ENCODE measurements around the gene DOCK2. TPM values are rescaled to one million over a fixed set of nuclear protein-coding genes. Genes with fewer than 3 reads are reported as not detected.

Gene DOCK2
- total RNA-seq = 13.6 TPM

DNA sequence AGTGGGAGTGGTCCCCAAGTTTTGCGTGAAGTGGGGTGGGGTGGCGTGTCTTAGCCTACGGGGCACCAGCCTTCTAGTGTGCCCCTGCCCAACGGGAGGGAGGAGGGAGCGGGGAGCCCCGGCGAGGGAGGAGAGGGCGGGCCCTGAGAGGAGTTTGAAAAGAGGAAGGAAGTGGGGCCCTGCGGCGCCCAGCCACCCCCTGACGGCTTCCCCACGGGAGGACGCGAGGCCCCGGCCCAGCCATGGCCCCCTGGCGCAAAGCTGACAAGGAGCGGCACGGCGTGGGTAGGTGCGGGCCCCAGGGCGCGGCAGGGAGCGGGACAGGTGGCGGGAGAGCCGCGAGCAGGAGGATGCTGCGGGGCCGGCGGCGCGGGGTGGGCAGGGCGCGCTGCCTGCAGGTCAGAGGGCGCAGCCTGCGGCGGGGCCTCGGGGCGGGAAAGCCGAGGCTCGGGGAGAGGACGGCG, at the start of gene DOCK2:
TSS of gene DOCK2 (plus strand) at position 191 of the 464 bp plus-strand sequence. CDS start at position 243, 52 bp downstream.
- H3K9me3 ChIP-seq (ENCODE audit: control insufficient read depth in 3 of 3, low read length in 3 of 3) = peaks cover 0 to 3% (median 0%) of the 10 kb centered on the region in 3 donors
- H3K27ac ChIP-seq (ENCODE audit: low read depth, low read length) = no peak within 1 kb of the TSS
- H3K36me3 ChIP-seq (ENCODE audit: control insufficient read depth in 3 of 3, insufficient read depth in 3 of 3, low read length in 3 of 3) = no peaks in the 10 kb centered on the region
- H3K4me3 ChIP-seq (ENCODE audit: low read length in 3 of 3) = peak within 1 kb of the TSS in 2 of 3 donors; percentile 52
- no peaks in the 10 kb centered on the region for H3K4me1 ChIP-seq (ENCODE audit: control insufficient read depth in 3 of 3, insufficient read depth in 3 of 3, low read length in 3 of 3)
- peaks cover 3 to 21% (median 14%) of the 10 kb centered on the region in 3 donors for H3K27me3 ChIP-seq (ENCODE audit: control insufficient read depth in 3 of 3, insufficient read depth in 3 of 3, low read length in 3 of 3)
- no peak within 1 kb of the TSS for H3K9ac ChIP-seq (ENCODE audit: low read depth in 1 of 3, low read length in 3 of 3)

DNA sequence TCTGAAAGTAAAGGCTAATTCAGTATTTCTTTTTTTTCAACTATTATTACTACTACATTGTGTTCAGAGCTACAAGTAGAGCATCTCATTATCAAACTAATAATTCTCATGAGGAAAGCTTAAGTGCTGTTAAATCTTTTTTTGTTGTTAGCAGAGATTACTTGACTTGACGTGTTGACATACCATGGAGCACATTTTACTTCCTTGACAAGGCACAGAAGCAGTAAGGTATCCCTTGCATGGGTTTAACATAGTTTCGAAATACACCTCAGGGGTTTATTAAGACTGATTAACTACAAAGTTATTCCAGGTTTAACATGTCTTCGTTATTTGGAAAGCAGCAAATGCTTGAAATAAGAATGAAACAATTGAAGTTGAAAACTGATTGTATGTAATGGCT, 46.5 kb upstream of the DOCK2 start:
- Histone ChIP-seq H3K27ac (ENCODE audit: low read depth, low read length) (no peak overlapping the region), H3K36me3 (ENCODE audit: control insufficient read depth in 3 of 3, insufficient read depth in 3 of 3, low read length in 3 of 3) (peaks cover 2 to 41% (median 25%) of the 10 kb centered on the region in 3 donors), H3K4me3 (ENCODE audit: low read length in 3 of 3) (no peak overlapping the region), H3K9me3 (ENCODE audit: control insufficient read depth in 3 of 3, low read length in 3 of 3) (no peaks in the 10 kb centered on the region), H3K27me3 (ENCODE audit: control insufficient read depth in 3 of 3, insufficient read depth in 3 of 3, low read length in 3 of 3) (no peaks in the 10 kb centered on the region), H3K4me1 (ENCODE audit: control insufficient read depth in 3 of 3, insufficient read depth in 3 of 3, low read length in 3 of 3) (no peaks in the 10 kb centered on the region), H3K9ac (ENCODE audit: low read depth in 1 of 3, low read length in 3 of 3) (no peak overlapping the region)

DNA sequence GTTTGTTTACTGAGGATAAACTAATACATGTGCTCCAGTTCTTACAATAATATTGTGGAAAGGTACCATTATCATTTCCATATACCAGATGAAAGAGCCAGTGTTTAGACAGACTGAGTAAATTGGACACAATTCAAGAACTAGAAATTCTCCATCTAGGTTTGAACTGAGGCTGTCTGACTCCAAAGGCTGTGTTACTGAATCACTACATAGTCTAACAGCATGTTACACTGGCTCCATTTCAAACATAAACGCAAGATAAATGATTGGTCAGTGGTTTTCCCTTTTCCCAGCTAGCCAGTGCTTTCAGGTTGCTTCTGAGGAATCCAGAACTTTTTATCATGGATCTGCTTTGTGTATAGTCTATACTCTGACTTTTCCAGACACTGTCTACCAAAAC, 45.4 kb upstream of the DOCK2 start:
- no peaks in the 10 kb centered on the region for H3K27me3 ChIP-seq (ENCODE audit: control insufficient read depth in 3 of 3, insufficient read depth in 3 of 3, low read length in 3 of 3)
- H3K27ac ChIP-seq (ENCODE audit: low read depth, low read length) = no peak overlapping the region
- H3K9me3 ChIP-seq (ENCODE audit: control insufficient read depth in 3 of 3, low read length in 3 of 3) = no peaks in the 10 kb centered on the region
- no peak overlapping the region for H3K9ac ChIP-seq (ENCODE audit: low read depth in 1 of 3, low read length in 3 of 3)
- H3K36me3 ChIP-seq (ENCODE audit: control insufficient read depth in 3 of 3, insufficient read depth in 3 of 3, low read length in 3 of 3) = peaks cover 2 to 45% (median 31%) of the 10 kb centered on the region in 3 donors
- H3K4me3 ChIP-seq (ENCODE audit: low read length in 3 of 3) = no peak overlapping the region
- H3K4me1 ChIP-seq (ENCODE audit: control insufficient read depth in 3 of 3, insufficient read depth in 3 of 3, low read length in 3 of 3) = no peaks in the 10 kb centered on the region

DNA sequence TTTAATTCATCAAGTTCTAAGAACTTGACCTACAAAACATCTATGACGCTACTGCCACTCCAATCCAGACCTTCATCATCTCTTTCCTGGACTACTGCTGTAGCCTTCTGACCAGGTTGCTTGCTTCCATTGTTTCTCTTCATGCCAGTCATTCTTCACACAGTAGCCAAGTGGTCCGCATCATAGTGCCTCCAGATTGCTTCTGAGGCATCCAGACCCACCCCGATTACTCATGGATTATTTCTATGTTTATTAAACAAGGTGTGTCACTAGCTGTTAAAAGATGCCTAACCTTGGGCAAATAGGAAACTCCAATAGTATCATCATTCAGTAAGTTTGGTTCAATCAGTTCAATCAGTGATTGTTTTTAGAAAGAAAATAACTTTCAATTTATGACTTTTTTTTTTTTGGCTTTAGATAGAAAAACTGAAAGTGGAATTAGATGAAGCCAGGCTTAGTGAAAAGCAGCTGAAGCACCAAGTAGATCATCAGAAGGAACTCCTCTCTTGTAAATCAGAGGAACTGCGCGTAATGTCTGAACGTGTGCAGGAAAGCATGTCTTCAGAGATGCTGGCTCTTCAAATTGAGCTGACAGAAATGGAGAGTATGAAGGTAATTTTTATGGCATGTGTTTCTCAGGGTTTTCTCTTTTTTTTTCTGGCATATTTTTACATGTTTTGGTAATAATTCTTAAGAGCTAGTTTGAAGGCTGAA, 44.0 kb upstream of the DOCK2 start:
- no peaks in the 10 kb centered on the region for H3K27me3 ChIP-seq (ENCODE audit: control insufficient read depth in 3 of 3, insufficient read depth in 3 of 3, low read length in 3 of 3)
- no peaks in the 10 kb centered on the region for H3K4me1 ChIP-seq (ENCODE audit: control insufficient read depth in 3 of 3, insufficient read depth in 3 of 3, low read length in 3 of 3)
- no peak overlapping the region for H3K9ac ChIP-seq (ENCODE audit: low read depth in 1 of 3, low read length in 3 of 3)
- H3K9me3 ChIP-seq (ENCODE audit: control insufficient read depth in 3 of 3, low read length in 3 of 3) = no peaks in the 10 kb centered on the region
- H3K4me3 ChIP-seq (ENCODE audit: low read length in 3 of 3) = no peak overlapping the region
- H3K36me3 ChIP-seq (ENCODE audit: control insufficient read depth in 3 of 3, insufficient read depth in 3 of 3, low read length in 3 of 3) = peaks cover 2 to 48% (median 34%) of the 10 kb centered on the region in 3 donors
- H3K27ac ChIP-seq (ENCODE audit: low read depth, low read length) = no peak overlapping the region

DNA sequence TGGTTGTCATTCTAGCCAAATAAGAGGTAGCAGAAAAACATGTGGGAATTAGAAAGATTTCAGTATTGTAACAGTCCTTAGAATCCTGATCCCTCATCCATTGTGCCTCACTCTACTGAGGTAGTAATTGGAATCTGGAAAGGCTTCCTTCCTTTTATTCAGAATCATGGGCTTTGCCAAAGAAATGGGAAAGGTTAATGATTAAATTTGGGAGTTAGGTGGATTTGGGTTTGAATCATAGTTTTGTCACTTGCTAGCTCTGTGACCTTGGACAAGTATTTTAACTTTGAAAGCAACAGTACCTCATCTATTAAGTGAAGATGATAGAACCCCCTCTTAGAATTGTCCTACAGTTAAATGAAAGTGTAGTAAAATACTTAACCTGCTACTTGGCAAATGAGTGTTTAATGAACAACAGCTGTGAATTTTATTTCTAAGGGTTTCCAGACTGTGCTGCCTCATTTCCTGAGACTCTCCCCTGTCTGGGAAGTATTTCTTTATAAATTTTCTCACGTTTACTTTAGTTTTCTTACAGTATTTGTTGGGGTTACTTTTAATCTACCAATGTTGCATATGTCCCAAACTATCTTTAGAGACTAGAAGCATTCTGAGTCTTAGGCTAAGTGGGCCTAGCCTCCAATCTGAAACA, 41.8 kb upstream of the DOCK2 start:
- no peaks in the 10 kb centered on the region for H3K9me3 ChIP-seq (ENCODE audit: control insufficient read depth in 3 of 3, low read length in 3 of 3)
- no peak overlapping the region for H3K27ac ChIP-seq (ENCODE audit: low read depth, low read length)
- H3K4me1 ChIP-seq (ENCODE audit: control insufficient read depth in 3 of 3, insufficient read depth in 3 of 3, low read length in 3 of 3) = no peaks in the 10 kb centered on the region
- no peaks in the 10 kb centered on the region for H3K27me3 ChIP-seq (ENCODE audit: control insufficient read depth in 3 of 3, insufficient read depth in 3 of 3, low read length in 3 of 3)
- H3K9ac ChIP-seq (ENCODE audit: low read depth in 1 of 3, low read length in 3 of 3) = no peak overlapping the region
- peaks cover 0 to 56% (median 50%) of the 10 kb centered on the region in 3 donors for H3K36me3 ChIP-seq (ENCODE audit: control insufficient read depth in 3 of 3, insufficient read depth in 3 of 3, low read length in 3 of 3)
- H3K4me3 ChIP-seq (ENCODE audit: low read length in 3 of 3) = no peak overlapping the region

DNA sequence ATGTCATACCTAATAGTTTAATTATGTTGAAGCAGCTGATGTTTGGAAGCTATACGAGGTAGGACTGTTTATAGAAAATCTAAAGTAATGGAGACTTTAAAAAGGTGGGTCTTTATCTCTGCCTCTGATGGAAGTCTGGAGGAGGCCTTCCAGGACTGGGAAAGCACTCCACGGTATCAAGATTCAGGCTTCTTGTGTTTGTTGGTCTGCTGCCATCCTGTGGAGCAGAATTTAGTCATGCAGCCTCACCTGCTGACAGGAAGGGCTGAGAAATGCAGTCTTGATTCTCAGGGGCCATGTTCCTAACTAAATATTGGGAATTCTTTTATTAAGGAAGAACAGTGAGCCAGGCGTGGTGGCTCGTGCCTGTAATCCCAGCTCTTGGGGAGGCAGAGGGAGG, 37.6 kb upstream of the DOCK2 start:
- Histone ChIP-seq H3K4me3 (ENCODE audit: low read length in 3 of 3) (no peak overlapping the region), H3K27ac (ENCODE audit: low read depth, low read length) (no peak overlapping the region), H3K36me3 (ENCODE audit: control insufficient read depth in 3 of 3, insufficient read depth in 3 of 3, low read length in 3 of 3) (peaks cover 9 to 63% (median 46%) of the 10 kb centered on the region in 3 donors), H3K4me1 (ENCODE audit: control insufficient read depth in 3 of 3, insufficient read depth in 3 of 3, low read length in 3 of 3) (no peaks in the 10 kb centered on the region), H3K9ac (ENCODE audit: low read depth in 1 of 3, low read length in 3 of 3) (no peak overlapping the region), H3K27me3 (ENCODE audit: control insufficient read depth in 3 of 3, insufficient read depth in 3 of 3, low read length in 3 of 3) (no peaks in the 10 kb centered on the region), H3K9me3 (ENCODE audit: control insufficient read depth in 3 of 3, low read length in 3 of 3) (no peaks in the 10 kb centered on the region)

DNA sequence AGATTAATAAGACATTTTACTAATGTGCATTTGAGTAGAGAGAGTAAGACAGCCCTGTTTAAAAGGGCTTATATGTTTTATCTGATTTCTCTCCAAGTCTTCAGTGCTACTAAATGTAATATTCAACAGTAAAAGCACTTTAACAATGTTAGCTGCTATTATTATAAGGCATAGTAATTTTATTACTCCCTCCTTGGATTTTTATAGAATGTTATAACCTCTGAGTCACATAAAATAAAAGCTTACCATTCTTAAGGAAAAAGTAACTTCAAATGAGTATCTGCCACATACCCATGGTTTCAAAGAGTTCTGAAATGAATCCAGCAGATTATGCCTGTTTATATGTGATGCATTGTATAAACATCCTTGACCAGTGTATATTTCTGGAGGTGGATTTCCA, 34.5 kb upstream of the DOCK2 start:
- Histone ChIP-seq H3K36me3 (ENCODE audit: control insufficient read depth in 3 of 3, insufficient read depth in 3 of 3, low read length in 3 of 3) (peaks cover 9 to 51% (median 32%) of the 10 kb centered on the region in 3 donors), H3K9me3 (ENCODE audit: control insufficient read depth in 3 of 3, low read length in 3 of 3) (no peaks in the 10 kb centered on the region)

DNA sequence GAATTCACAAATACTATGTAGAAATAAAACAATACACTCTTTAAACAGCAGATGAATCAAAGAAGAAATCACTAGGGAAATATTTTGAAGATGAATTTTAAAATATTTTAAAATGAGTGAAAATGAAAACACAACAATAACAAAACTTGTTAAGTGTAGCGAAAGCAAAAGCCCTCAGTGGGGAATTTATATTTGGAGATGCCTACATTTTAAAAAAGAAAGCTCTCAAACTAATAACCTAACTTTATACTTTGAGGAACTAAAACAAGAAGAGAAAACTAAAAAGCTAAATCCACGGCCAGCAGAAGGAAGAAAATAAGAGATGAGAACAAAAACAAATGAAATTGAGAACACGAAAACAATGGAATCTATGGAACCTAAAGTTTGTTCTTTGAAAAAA, 30.8 kb upstream of the DOCK2 start:
- Histone ChIP-seq H3K9me3 (ENCODE audit: control insufficient read depth in 3 of 3, low read length in 3 of 3) (peaks cover 0 to 2% (median 0%) of the 10 kb centered on the region in 3 donors), H3K4me3 (ENCODE audit: low read length in 3 of 3) (no peak overlapping the region), H3K27ac (ENCODE audit: low read depth, low read length) (no peak overlapping the region), H3K4me1 (ENCODE audit: control insufficient read depth in 3 of 3, insufficient read depth in 3 of 3, low read length in 3 of 3) (no peaks in the 10 kb centered on the region), H3K9ac (ENCODE audit: low read depth in 1 of 3, low read length in 3 of 3) (no peak overlapping the region), H3K36me3 (ENCODE audit: control insufficient read depth in 3 of 3, insufficient read depth in 3 of 3, low read length in 3 of 3) (peaks cover 7 to 21% (median 11%) of the 10 kb centered on the region in 3 donors), H3K27me3 (ENCODE audit: control insufficient read depth in 3 of 3, insufficient read depth in 3 of 3, low read length in 3 of 3) (no peaks in the 10 kb centered on the region)

More for the DNA sequence above, 34.5 kb upstream of the DOCK2 start:
- Histone ChIP-seq H3K27ac (ENCODE audit: low read depth, low read length) (no peak overlapping the region), H3K9ac (ENCODE audit: low read depth in 1 of 3, low read length in 3 of 3) (no peak overlapping the region), H3K4me1 (ENCODE audit: control insufficient read depth in 3 of 3, insufficient read depth in 3 of 3, low read length in 3 of 3) (no peaks in the 10 kb centered on the region), H3K4me3 (ENCODE audit: low read length in 3 of 3) (no peak overlapping the region), H3K27me3 (ENCODE audit: control insufficient read depth in 3 of 3, insufficient read depth in 3 of 3, low read length in 3 of 3) (no peaks in the 10 kb centered on the region)

DNA sequence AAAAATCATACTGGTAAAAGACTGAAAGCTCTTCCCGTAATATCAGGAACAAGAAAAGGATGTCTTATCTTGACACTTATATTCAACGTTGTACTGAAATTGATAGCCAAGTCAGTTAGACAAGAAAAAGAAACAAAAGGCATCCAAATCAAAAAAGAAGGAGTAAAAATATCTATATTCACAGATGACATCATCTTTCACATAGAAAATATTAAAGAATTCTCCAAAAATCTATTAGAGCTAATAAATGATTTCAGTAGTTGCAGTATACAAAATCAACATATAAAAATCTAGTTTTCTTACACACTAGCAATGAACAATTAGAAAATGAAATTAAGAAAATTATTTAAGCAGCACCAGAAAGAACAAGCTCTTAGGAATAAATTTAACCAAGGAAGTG, 29.2 kb upstream of the DOCK2 start:
- Histone ChIP-seq H3K9me3 (ENCODE audit: control insufficient read depth in 3 of 3, low read length in 3 of 3) (peaks cover 0 to 2% (median 0%) of the 10 kb centered on the region in 3 donors), H3K27ac (ENCODE audit: low read depth, low read length) (no peak overlapping the region), H3K9ac (ENCODE audit: low read depth in 1 of 3, low read length in 3 of 3) (no peak overlapping the region), H3K4me1 (ENCODE audit: control insufficient read depth in 3 of 3, insufficient read depth in 3 of 3, low read length in 3 of 3) (no peaks in the 10 kb centered on the region), H3K27me3 (ENCODE audit: control insufficient read depth in 3 of 3, insufficient read depth in 3 of 3, low read length in 3 of 3) (no peaks in the 10 kb centered on the region), H3K36me3 (ENCODE audit: control insufficient read depth in 3 of 3, insufficient read depth in 3 of 3, low read length in 3 of 3) (peaks cover 0 to 6% (median 0%) of the 10 kb centered on the region in 3 donors), H3K4me3 (ENCODE audit: low read length in 3 of 3) (no peak overlapping the region)

DNA sequence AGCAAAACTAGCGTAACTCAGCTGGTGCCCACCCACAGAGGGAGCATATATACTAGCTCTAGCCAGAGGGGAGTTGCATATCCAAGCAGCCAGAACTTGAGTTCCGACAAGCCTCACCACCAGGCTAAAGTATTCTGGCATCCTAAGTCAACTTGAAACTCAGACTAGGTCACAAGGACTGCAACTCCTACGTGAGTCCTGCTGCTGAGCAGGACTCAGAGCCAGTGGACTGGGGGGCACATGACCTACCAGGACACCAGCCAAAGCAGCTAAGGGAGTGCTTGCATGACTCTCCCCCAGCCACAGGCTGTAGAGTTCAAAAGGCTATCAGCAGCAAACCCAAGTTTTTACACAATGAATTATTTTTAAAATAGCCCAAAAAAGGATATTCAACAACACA, 27.4 kb upstream of the DOCK2 start:
- Histone ChIP-seq H3K9ac (ENCODE audit: low read depth in 1 of 3, low read length in 3 of 3) (no peak overlapping the region), H3K9me3 (ENCODE audit: control insufficient read depth in 3 of 3, low read length in 3 of 3) (peaks cover 0 to 2% (median 0%) of the 10 kb centered on the region in 3 donors), H3K4me3 (ENCODE audit: low read length in 3 of 3) (no peak overlapping the region)

More for the DNA sequence above, 27.4 kb upstream of the DOCK2 start:
- H3K4me1 ChIP-seq (ENCODE audit: control insufficient read depth in 3 of 3, insufficient read depth in 3 of 3, low read length in 3 of 3) = no peaks in the 10 kb centered on the region
- H3K36me3 ChIP-seq (ENCODE audit: control insufficient read depth in 3 of 3, insufficient read depth in 3 of 3, low read length in 3 of 3) = no peaks in the 10 kb centered on the region
- no peak overlapping the region for H3K27ac ChIP-seq (ENCODE audit: low read depth, low read length)
- no peaks in the 10 kb centered on the region for H3K27me3 ChIP-seq (ENCODE audit: control insufficient read depth in 3 of 3, insufficient read depth in 3 of 3, low read length in 3 of 3)
